ENCODE results near the gene APEX2. TPM values are rescaled to one million over a fixed set of nuclear protein-coding genes. Genes with fewer than 3 reads are reported as not detected.
"Not testable (repeated sequence)": the region's sequence is repeated elsewhere in the genome, so short reads cannot be mapped to it uniquely, and the experiment has no call there.

The APEX2 gene
- polyA plus RNA-seq, 4 donors: 11.2 to 15.1 (median 14.4) TPM

GRCh38 chrX:55028040-55028439, 27.9 kb downstream of the APEX2 start:
- 67 to 83% (median 76%) methylated on average over 4 of the region's 4 CpGs for WGBS, 3 donors
- Histone ChIP-seq H3K4me3 (ENCODE audit: low read depth in 1 of 3, low read length in 3 of 3) (no peak overlapping the region), H3K27ac (ENCODE audit: low read depth in 1 of 3, low read length in 2 of 3) (no peak overlapping the region), H3K27me3 (ENCODE audit: control insufficient read depth in 3 of 3, insufficient read depth in 3 of 3, low read length in 3 of 3) (no peaks in the 10 kb centered on the region), H3K4me1 (ENCODE audit: control insufficient read depth in 3 of 3, insufficient read depth in 2 of 3, low read depth in 1 of 3, low read length in 2 of 3) (no peaks in the 10 kb centered on the region), H3K36me3 (ENCODE audit: control insufficient read depth in 3 of 3, insufficient read depth in 2 of 3, low read depth in 1 of 3, low read length in 3 of 3) (no peaks in the 10 kb centered on the region), H3K9me3 (ENCODE audit: control insufficient read depth in 2 of 2, insufficient read depth in 1 of 2, low read depth in 1 of 2, low read length in 1 of 2) (no peaks in the 10 kb centered on the region)
- DNase-seq: no peak
- no peak for FAIRE-seq

DNA sequence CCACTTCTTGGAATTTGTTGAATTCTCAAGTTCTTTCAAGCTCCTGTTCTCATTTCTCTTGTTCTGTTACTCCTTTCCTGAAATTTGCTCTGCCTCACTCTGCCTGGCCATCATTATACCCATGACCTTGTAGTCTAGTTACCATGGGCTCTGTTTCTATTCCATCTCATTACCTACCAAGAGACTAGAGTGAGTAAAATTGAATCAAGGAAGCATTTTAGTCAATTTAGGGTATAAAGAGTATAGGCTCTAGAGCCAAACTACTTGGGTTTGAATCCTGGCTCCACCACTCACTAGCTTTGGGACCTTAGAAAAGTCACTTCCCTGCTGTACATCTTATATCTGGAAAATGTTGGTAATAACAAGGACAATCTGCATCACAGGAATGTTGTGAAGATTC, 28.4 kb downstream of the APEX2 start:
- Histone ChIP-seq H3K27me3 (ENCODE audit: control insufficient read depth in 3 of 3, insufficient read depth in 3 of 3, low read length in 3 of 3) (no peaks in the 10 kb centered on the region), H3K36me3 (ENCODE audit: control insufficient read depth in 3 of 3, insufficient read depth in 2 of 3, low read depth in 1 of 3, low read length in 3 of 3) (no peaks in the 10 kb centered on the region), H3K4me1 (ENCODE audit: control insufficient read depth in 3 of 3, insufficient read depth in 2 of 3, low read depth in 1 of 3, low read length in 2 of 3) (no peaks in the 10 kb centered on the region), H3K4me3 (ENCODE audit: low read depth in 1 of 3, low read length in 3 of 3) (no peak overlapping the region), H3K9me3 (ENCODE audit: control insufficient read depth in 2 of 2, insufficient read depth in 1 of 2, low read depth in 1 of 2, low read length in 1 of 2) (no peaks in the 10 kb centered on the region), H3K27ac (ENCODE audit: low read depth in 1 of 3, low read length in 2 of 3) (no peak overlapping the region)
- DNase-seq (no peak), FAIRE-seq (no peak)

GRCh38 chrX:55029291-55029690, 29.1 kb downstream of the APEX2 start:
- no peaks in the 10 kb centered on the region for H3K4me1 ChIP-seq (ENCODE audit: control insufficient read depth in 3 of 3, insufficient read depth in 2 of 3, low read depth in 1 of 3, low read length in 2 of 3)
- H3K4me3 ChIP-seq (ENCODE audit: low read depth in 1 of 3, low read length in 3 of 3): no peak overlapping the region
- no peaks in the 10 kb centered on the region for H3K27me3 ChIP-seq (ENCODE audit: control insufficient read depth in 3 of 3, insufficient read depth in 3 of 3, low read length in 3 of 3)
- FAIRE-seq (no peak), DNase-seq (no peak)
- WGBS, 3 donors: 65 to 86% (median 82%) methylated on average over 2 of the region's 2 CpGs
- no peak overlapping the region for H3K27ac ChIP-seq (ENCODE audit: low read depth in 1 of 3, low read length in 2 of 3)
- H3K36me3 ChIP-seq (ENCODE audit: control insufficient read depth in 3 of 3, insufficient read depth in 2 of 3, low read depth in 1 of 3, low read length in 3 of 3): no peaks in the 10 kb centered on the region
- H3K9me3 ChIP-seq (ENCODE audit: control insufficient read depth in 2 of 2, insufficient read depth in 1 of 2, low read depth in 1 of 2, low read length in 1 of 2): no peaks in the 10 kb centered on the region

GRCh38 chrX:55030271-55031205, 30.4 kb downstream of the APEX2 start, which contains the start of gene ALAS2:
Gene ALAS2, minus strand, starts transcription at chrX:55030977. Its CDS starts 4,977 bp downstream, at chrX:55026000.
- 59 to 70% (median 64%) methylated on average over 7 of the region's 7 CpGs for WGBS, 3 donors
- Histone ChIP-seq H3K27me3 (ENCODE audit: control insufficient read depth in 3 of 3, insufficient read depth in 3 of 3, low read length in 3 of 3) (no peaks in the 10 kb centered on the region), H3K27ac (ENCODE audit: low read depth in 1 of 3, low read length in 2 of 3) (no peak within 1 kb of the TSS), H3K4me1 (ENCODE audit: control insufficient read depth in 3 of 3, insufficient read depth in 2 of 3, low read depth in 1 of 3, low read length in 2 of 3) (no peaks in the 10 kb centered on the region), H3K9me3 (ENCODE audit: control insufficient read depth in 2 of 2, insufficient read depth in 1 of 2, low read depth in 1 of 2, low read length in 1 of 2) (no peaks in the 10 kb centered on the region), H3K36me3 (ENCODE audit: control insufficient read depth in 3 of 3, insufficient read depth in 2 of 3, low read depth in 1 of 3, low read length in 3 of 3) (no peaks in the 10 kb centered on the region), H3K4me3 (ENCODE audit: low read depth in 1 of 3, low read length in 3 of 3) (no peak within 1 kb of the TSS)
- FAIRE-seq (no peak), DNase-seq (no peak)

GRCh38 chrX:55033429-55033828, 33.3 kb downstream of the APEX2 start:
- 62 to 88% (median 87%) methylated on average over 2 of the region's 2 CpGs for WGBS, 3 donors
- H3K27ac ChIP-seq (ENCODE audit: low read depth in 1 of 3, low read length in 2 of 3): no peak overlapping the region
- peak in 1 of 2 donors; percentile 1 for DNase-seq
- no peaks in the 10 kb centered on the region for H3K9me3 ChIP-seq (ENCODE audit: control insufficient read depth in 2 of 2, insufficient read depth in 1 of 2, low read depth in 1 of 2, low read length in 1 of 2)
- no peak for FAIRE-seq
- no peaks in the 10 kb centered on the region for H3K36me3 ChIP-seq (ENCODE audit: control insufficient read depth in 3 of 3, insufficient read depth in 2 of 3, low read depth in 1 of 3, low read length in 3 of 3)
- H3K27me3 ChIP-seq (ENCODE audit: control insufficient read depth in 3 of 3, insufficient read depth in 3 of 3, low read length in 3 of 3): no peaks in the 10 kb centered on the region
- no peaks in the 10 kb centered on the region for H3K4me1 ChIP-seq (ENCODE audit: control insufficient read depth in 3 of 3, insufficient read depth in 2 of 3, low read depth in 1 of 3, low read length in 2 of 3)
- H3K4me3 ChIP-seq (ENCODE audit: low read depth in 1 of 3, low read length in 3 of 3): no peak overlapping the region

DNA sequence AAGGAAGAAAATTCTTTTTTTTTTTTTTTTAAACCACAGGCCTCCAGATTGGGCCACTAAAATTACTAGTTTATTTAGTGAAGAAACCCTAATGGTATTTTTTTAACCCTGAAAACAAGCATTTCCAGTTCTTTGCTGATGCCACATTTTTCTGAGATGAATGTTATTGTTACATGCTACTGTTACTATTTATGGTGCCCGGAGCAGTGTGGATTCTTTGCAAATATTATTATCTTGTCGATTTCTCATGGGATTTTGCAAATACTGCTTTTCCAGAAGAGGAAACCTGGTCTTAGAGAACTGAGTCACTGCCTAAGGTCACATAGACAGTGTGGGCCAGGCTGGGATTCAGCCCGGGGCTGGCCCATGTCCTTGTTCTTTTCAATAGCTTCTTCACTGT, 39.3 kb downstream of the APEX2 start:
- no peaks in the 10 kb centered on the region for H3K4me1 ChIP-seq (ENCODE audit: control insufficient read depth in 3 of 3, insufficient read depth in 2 of 3, low read depth in 1 of 3, low read length in 2 of 3)
- H3K4me3 ChIP-seq (ENCODE audit: low read depth in 1 of 3, low read length in 3 of 3): no peak overlapping the region
- no peak overlapping the region for H3K27ac ChIP-seq (ENCODE audit: low read depth in 1 of 3, low read length in 2 of 3)
- no peaks in the 10 kb centered on the region for H3K9me3 ChIP-seq (ENCODE audit: control insufficient read depth in 2 of 2, insufficient read depth in 1 of 2, low read depth in 1 of 2, low read length in 1 of 2)
- H3K36me3 ChIP-seq (ENCODE audit: control insufficient read depth in 3 of 3, insufficient read depth in 2 of 3, low read depth in 1 of 3, low read length in 3 of 3): no peaks in the 10 kb centered on the region
- FAIRE-seq: no peak
- no peak for DNase-seq
- WGBS, 3 donors: 79 to 83% (median 80%) methylated on average over 3 of the region's 3 CpGs
- H3K27me3 ChIP-seq (ENCODE audit: control insufficient read depth in 3 of 3, insufficient read depth in 3 of 3, low read length in 3 of 3): no peaks in the 10 kb centered on the region

DNA sequence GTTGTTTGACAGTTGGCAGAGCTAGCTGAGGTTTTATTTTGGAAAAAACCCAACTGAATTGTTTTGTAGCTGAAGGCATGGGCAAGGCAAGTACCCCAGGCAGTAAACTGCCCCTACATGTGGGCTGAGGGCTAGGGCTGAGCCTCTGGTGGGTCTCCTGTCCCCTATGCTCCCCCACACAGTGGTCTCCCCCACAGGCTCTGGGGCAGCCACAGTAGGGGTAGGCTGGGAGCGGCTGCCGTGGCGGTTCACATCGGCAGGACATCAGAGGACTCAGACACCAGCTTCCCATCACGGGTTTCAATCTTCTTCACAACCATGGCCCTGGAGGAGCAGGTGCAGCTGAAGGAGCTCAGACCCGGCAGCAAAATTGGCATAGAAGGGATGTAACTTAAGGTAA, 41.4 kb downstream of the APEX2 start:
- 93 to 99% (median 98%) methylated on average over 6 of the region's 6 CpGs for WGBS, 3 donors
- Histone ChIP-seq H3K4me3 (ENCODE audit: low read depth in 1 of 3, low read length in 3 of 3) (no peak overlapping the region), H3K9me3 (ENCODE audit: control insufficient read depth in 2 of 2, insufficient read depth in 1 of 2, low read depth in 1 of 2, low read length in 1 of 2) (no peaks in the 10 kb centered on the region), H3K36me3 (ENCODE audit: control insufficient read depth in 3 of 3, insufficient read depth in 2 of 3, low read depth in 1 of 3, low read length in 3 of 3) (no peaks in the 10 kb centered on the region), H3K27ac (ENCODE audit: low read depth in 1 of 3, low read length in 2 of 3) (no peak overlapping the region), H3K27me3 (ENCODE audit: control insufficient read depth in 3 of 3, insufficient read depth in 3 of 3, low read length in 3 of 3) (no peaks in the 10 kb centered on the region), H3K4me1 (ENCODE audit: control insufficient read depth in 3 of 3, insufficient read depth in 2 of 3, low read depth in 1 of 3, low read length in 2 of 3) (no peaks in the 10 kb centered on the region)
- DNase-seq (no peak), FAIRE-seq (no peak)

DNA sequence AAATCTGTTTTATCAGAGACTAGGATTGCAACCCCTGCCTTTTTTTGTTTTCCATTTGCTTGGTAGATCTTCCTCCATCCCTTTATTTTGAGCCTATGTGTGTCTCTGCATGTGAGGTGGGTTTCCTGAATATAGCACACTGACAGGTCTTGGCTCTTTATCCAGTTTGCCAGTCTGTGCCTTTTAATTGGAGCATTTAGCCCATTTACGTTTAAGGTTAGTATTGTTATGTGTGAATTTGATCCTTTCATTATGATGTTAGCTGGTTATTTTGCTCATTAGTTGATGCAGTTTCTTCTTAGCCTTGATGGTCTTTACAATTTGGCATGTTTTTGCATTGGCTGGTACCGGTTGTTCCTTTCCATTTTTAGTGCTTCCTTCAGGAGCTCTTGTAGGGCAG, 50.4 kb downstream of the APEX2 start:
- H3K4me1 ChIP-seq (ENCODE audit: control insufficient read depth in 3 of 3, insufficient read depth in 2 of 3, low read depth in 1 of 3, low read length in 2 of 3); FAIRE-seq; DNase-seq; H3K36me3 ChIP-seq (ENCODE audit: control insufficient read depth in 3 of 3, insufficient read depth in 2 of 3, low read depth in 1 of 3, low read length in 3 of 3); H3K27ac ChIP-seq (ENCODE audit: low read depth in 1 of 3, low read length in 2 of 3); H3K4me3 ChIP-seq (ENCODE audit: low read depth in 1 of 3, low read length in 3 of 3); H3K27me3 ChIP-seq (ENCODE audit: control insufficient read depth in 3 of 3, insufficient read depth in 3 of 3, low read length in 3 of 3); H3K9me3 ChIP-seq (ENCODE audit: control insufficient read depth in 2 of 2, insufficient read depth in 1 of 2, low read depth in 1 of 2, low read length in 1 of 2): not testable (repeated sequence)
- WGBS, 3 donors: 76 to 92% (median 89%) methylated on average over 2 of the region's 2 CpGs
